Renal pelvis (tissue), 4 donors: ENCODE data around the gene PCDHB6. TPM values are rescaled to one million over a fixed set of nuclear protein-coding genes. Genes with fewer than 3 reads are reported as not detected.
"Not testable (repeated sequence)": the region's sequence is repeated elsewhere in the genome, so short reads cannot be mapped to it uniquely, and the experiment has no call there.

Source experiments
- DNase-seq: peaks from one replicate; pipeline ENCODE4 v3.0.0-alpha.2; 2013
- polyA plus RNA-seq, 3 donors: library from polyadenylated mRNA; unstranded; fragments of 120-200 nt; gene quantifications; one replicate each; pipeline ENCODE4 v1.2.1, GENCODE V29; 2013; ENCODE audit not compliant: insufficient read length in 3 of 3

PCDHB6 gene
- polyA plus RNA-seq, 3 donors, result 1.6 to 3.1 (median 3.0) TPM

GRCh38 chr5:141155540-141156374 lies 5.9 kb downstream of the PCDHB6 start:
- DNase-seq, result no peak

- DNase-seq, result not testable (repeated sequence)
Measured at GRCh38 chr5:141157356-141157755, 7.5 kb downstream of the PCDHB6 start.

DNA sequence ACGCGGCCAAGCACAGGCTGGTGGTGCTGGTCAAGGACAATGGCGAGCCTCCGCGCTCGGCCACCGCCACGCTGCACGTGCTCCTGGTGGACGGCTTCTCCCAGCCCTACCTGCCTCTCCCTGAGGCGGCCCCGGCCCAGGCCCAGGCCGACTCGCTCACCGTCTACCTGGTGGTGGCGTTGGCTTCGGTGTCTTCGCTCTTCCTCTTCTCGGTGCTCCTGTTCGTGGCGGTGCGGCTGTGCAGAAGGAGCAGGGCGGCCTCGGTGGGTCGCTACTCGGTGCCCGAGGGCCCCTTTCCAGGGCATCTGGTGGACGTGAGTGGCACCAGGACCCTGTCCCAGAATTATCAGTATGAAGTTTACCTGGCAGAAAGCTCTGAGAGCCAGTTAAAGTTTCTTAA lies 8.0 kb downstream of the PCDHB6 start:
- DNase-seq, result not testable (repeated sequence)

- DNase-seq, result peak; percentile 33
Measured at GRCh38 chr5:141172381-141173204, 22.7 kb downstream of the PCDHB6 start, which contains the start of gene PCDHB7. PCDHB7 (plus strand) TSS chr5:141172644; CDS start chr5:141172836, 192 bp downstream.

GRCh38 chr5:141174291-141175104 lies 24.6 kb downstream of the PCDHB6 start:
- DNase-seq, result not testable (repeated sequence)

DNA sequence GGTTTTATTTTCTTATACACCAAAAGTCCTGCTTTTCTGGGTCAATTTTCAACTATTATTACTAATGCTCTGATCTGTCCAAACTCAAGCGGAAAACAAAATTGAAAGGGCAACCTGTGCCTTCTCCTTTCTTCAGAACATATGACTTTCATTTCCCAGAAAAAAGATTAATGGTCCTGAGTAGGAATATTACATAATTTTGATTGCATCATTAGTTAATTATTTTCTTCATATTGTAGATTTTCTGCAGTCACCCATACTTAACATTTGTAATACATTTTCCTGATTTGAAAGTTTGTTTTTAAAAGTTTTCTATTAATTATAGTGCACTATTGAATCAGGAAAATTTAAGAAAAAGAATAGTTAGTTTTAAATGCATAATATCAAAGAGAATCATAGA lies 26.1 kb downstream of the PCDHB6 start:
- DNase-seq, result no peak

GRCh38 chr5:141177577-141178191 lies 27.8 kb downstream of the PCDHB6 start, which contains the start of gene PCDHB8:
PCDHB8 (plus strand) TSS chr5:141177790; CDS start chr5:141178035, 245 bp downstream.
- DNase-seq, result not testable (repeated sequence)

GRCh38 chr5:141179371-141179770 lies 29.5 kb downstream of the PCDHB6 start:
- not testable (repeated sequence) for DNase-seq

DNA sequence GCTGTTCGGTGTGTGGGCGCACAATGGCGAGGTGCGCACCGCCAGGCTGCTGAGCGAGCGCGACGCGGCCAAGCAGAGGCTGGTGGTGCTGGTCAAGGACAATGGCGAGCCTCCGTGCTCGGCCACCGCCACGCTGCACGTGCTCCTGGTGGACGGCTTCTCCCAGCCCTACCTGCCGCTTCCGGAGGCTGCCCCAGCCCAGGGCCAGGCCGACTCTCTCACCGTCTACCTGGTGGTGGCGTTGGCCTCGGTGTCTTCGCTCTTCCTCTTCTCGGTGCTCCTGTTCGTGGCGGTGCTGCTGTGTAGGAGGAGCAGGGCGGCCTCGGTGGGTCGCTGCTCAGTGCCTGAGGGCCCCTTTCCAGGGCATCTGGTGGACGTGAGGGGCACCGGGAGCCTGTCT lies 30.0 kb downstream of the PCDHB6 start:
- not testable (repeated sequence) for DNase-seq

DNA sequence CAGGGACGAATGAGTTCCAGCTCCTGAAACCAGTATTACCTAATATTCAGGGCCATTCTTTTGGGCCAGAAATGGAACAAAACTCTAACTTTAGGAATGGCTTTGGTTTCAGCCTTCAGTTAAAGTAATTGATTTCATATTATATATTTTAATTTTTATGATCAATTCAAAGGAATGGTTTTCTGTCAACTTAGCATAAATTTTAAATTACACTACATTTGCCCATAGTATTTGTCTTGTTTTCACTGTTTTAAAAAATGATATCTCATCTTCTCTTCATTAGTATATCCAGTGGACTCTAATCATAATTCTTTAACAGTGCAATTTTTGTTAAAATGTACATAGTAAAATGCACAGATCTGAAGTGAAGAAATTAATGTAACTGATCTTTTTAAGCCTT lies 30.5 kb downstream of the PCDHB6 start:
- no peak for DNase-seq

DNA sequence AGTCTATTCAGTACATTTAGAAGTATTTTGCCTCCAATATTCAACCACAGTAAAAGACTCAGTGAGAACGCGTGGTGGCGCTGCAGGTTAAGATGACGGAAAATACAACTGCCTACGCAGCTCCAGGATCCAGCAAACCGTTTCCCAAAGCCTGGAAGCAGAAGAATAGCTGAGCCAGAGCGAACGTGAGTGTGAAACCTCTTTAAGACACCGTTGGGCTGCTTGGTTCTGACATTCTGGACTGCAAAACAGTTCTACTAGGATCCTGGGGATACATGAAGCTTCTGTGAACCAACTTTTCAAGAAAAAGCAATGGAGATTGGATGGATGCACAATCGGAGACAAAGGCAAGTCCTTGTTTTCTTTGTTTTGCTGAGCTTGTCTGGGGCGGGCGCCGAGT lies 32.4 kb downstream of the PCDHB6 start, which contains the start of gene PCDHB16:
Gene PCDHB16 (plus strand): TSS at position 140 of the 400 bp plus-strand sequence. CDS start 173 bp downstream, at position 313.
- peak; percentile 52 for DNase-seq

DNA sequence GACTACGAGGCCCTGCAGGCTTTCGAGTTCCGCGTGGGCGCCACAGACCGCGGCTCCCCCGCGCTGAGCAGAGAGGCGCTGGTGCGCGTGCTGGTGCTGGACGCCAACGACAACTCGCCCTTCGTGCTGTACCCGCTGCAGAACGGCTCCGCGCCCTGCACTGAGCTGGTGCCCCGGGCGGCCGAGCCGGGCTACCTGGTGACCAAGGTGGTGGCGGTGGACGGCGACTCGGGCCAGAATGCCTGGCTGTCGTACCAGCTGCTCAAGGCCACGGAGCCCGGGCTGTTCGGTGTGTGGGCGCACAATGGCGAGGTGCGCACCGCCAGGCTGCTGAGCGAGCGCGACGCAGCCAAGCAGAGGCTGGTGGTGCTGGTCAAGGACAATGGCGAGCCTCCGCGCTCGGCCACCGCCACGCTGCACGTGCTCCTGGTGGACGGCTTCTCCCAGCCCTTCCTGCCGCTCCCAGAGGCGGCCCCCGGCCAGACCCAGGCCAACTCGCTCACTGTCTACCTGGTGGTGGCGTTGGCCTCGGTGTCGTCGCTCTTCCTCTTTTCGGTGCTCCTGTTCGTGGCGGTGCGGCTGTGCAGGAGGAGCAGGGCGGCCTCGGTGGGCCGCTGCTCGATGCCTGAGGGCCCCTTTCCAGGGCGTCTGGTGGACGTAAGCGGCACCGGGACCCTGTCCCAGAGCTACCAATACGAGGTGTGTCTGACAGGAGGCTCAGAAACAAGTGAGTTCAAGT lies 34.4 kb downstream of the PCDHB6 start:
- DNase-seq, result not testable (repeated sequence)

DNA sequence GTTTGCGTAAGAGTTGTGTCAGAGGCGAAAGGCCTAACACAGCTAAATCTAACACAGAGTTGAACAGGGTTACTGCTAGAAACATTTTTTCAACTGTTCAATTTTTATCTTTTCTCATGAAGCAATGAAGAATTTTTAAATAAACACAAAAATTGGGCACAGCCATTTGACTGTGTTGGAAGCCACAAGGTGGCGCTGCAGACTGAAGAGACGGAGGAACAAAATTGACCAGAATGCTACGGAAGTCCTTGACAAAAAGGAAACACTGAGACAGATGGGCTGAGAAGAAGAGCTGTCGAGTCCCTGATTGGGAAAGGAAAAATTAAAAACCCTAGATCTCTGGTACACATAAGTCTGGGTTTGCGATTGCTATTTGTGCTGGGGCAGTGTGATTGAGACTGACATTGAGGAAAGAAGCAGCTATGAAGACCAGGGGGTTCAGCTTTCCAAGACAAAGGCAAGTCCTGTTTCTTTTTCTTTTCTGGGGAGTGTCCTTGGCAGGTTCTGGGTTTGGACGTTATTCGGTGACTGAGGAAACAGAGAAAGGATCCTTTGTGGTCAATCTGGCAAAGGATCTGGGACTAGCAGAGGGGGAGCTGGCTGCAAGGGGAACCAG lies 37.1 kb downstream of the PCDHB6 start, which contains the start of gene PCDHB9:
Gene PCDHB9 (plus strand): TSS at position 265 of the 616 bp plus-strand sequence. CDS start 158 bp downstream, at position 423.
- no peak for DNase-seq

DNA sequence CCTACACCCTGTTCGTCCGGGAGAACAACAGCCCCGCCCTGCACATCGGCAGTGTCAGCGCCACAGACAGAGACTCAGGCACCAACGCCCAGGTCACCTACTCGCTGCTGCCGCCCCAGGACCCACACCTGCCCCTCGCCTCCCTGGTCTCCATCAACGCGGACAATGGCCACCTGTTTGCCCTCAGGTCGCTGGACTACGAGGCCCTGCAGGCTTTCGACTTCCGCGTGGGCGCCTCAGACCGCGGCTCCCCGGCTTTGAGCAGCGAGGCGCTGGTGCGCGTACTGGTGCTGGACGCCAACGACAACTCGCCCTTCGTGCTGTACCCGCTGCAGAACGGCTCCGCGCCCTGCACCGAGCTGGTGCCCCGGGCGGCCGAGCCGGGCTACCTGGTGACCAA lies 38.8 kb downstream of the PCDHB6 start:
- DNase-seq, result not testable (repeated sequence)

GRCh38 chr5:141189131-141189530 lies 39.3 kb downstream of the PCDHB6 start:
- not testable (repeated sequence) for DNase-seq

DNA sequence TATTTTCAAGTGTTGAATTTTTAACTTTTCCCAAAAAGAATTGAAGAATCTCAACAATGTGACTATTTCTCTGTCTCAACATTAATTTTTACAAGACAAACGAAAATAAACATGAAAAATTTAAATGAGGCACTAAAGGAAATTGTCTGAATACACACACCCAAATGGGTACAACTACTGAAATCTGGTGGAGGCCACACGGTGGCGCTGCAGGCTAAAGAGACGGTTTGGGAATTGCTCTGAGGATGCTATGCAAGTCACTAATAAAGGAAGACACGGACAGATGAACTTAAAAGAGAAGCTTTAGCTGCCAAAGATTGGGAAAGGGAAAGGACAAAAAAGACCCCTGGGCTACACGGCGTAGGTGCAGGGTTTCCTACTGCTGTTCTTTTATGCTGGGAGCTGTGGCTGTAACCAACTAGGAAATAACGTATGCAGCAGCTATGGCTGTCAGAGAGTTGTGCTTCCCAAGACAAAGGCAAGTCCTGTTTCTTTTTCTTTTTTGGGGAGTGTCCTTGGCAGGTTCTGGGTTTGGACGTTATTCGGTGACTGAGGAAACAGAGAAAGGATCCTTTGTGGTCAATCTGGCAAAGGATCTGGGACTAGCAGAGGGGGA lies 42.4 kb downstream of the PCDHB6 start, which contains the start of gene PCDHB10:
Gene PCDHB10 (plus strand): TSS at position 244 of the 616 bp plus-strand sequence. CDS start 200 bp downstream, at position 444.
- no peak for DNase-seq

- not testable (repeated sequence) for DNase-seq
Measured at GRCh38 chr5:141194332-141194731, 44.5 kb downstream of the PCDHB6 start.

- no peak for DNase-seq
Measured at GRCh38 chr5:141196363-141196762, 46.5 kb downstream of the PCDHB6 start.
